Stomach (tissue), 4 donors: ENCODE data around the gene MEGF8.
"Not testable (repeated sequence)": the region's sequence is repeated elsewhere in the genome, so short reads cannot be mapped to it uniquely, and the experiment has no call there.

Experiments used
- POLR2A ChIP-seq, 4 donors: fragments of 450-650 bp; IDR thresholded peaks; one replicate each; pipeline ENCODE4 v1.6.1; 2016; ENCODE audit warnings: antibody characterized with exemption in 4 of 4, control low read depth in 2 of 4, mild to moderate bottlenecking in 1 of 4, moderate library complexity in 1 of 4
- TF ChIP-seq, protein P1 (sequence below), 7 experiments: fragments of 450-650 bp in 4 of 7; fragments of 200-600 bp in 3 of 7; sonication (generic) in 3 of 7; IDR thresholded peaks; one replicate each; pipeline ENCODE4 v1.5.1; 2016 to 2019; ENCODE audit warnings: antibody characterized with exemption in 7 of 7, control low read depth in 2 of 7, mild to moderate bottlenecking in 1 of 7

GRCh38 chr19:42331333-42331732 lies 5.9 kb downstream of the MEGF8 start:
- TF ChIP-seq, protein P1, sequence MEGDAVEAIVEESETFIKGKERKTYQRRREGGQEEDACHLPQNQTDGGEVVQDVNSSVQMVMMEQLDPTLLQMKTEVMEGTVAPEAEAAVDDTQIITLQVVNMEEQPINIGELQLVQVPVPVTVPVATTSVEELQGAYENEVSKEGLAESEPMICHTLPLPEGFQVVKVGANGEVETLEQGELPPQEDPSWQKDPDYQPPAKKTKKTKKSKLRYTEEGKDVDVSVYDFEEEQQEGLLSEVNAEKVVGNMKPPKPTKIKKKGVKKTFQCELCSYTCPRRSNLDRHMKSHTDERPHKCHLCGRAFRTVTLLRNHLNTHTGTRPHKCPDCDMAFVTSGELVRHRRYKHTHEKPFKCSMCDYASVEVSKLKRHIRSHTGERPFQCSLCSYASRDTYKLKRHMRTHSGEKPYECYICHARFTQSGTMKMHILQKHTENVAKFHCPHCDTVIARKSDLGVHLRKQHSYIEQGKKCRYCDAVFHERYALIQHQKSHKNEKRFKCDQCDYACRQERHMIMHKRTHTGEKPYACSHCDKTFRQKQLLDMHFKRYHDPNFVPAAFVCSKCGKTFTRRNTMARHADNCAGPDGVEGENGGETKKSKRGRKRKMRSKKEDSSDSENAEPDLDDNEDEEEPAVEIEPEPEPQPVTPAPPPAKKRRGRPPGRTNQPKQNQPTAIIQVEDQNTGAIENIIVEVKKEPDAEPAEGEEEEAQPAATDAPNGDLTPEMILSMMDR (IDR thresholded peaks at IDR 0.05) = not testable (repeated sequence)
- not testable (repeated sequence) for TF ChIP-seq POLR2A (IDR thresholded peaks at IDR 0.05)
